HG02571 (cell line): ENCODE data around the gene JTB.
A peak's percentile ranks its signal among the peaks of the same experiment; 100 is the strongest.
"Not testable (repeated sequence)": the region's sequence is repeated elsewhere in the genome, so short reads cannot be mapped to it uniquely, and the experiment has no call there.

Source experiments
- ATAC-seq: cut with Tn5 transposase; IDR thresholded peaks from one replicate; pipeline ENCODE4 v1.9.1; 2021; ENCODE audit warnings: mild to moderate bottlenecking, moderate library complexity; ENCODE audit not compliant: unreplicated experiment

The JTB gene

DNA sequence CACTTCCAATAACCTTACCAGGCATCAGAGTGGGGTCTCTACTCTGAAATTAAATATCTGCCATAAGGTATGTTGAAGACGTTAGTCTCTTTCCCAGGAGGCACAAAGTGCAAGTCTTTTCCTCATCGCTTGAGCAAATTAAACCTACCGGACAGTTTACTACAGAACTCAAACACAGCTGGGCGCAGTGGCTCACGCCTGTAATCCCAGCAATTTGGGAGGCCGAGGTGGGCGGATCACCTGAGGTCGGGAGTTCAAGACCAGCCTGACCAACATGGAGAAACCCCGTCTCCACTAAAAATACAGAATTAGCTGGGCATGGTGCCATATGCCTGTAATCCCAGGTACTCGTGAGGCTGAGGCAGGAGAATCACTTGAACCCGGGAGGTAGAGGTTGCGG is 1.6 kb upstream of the JTB start:
- ATAC-seq: not testable (repeated sequence)

DNA sequence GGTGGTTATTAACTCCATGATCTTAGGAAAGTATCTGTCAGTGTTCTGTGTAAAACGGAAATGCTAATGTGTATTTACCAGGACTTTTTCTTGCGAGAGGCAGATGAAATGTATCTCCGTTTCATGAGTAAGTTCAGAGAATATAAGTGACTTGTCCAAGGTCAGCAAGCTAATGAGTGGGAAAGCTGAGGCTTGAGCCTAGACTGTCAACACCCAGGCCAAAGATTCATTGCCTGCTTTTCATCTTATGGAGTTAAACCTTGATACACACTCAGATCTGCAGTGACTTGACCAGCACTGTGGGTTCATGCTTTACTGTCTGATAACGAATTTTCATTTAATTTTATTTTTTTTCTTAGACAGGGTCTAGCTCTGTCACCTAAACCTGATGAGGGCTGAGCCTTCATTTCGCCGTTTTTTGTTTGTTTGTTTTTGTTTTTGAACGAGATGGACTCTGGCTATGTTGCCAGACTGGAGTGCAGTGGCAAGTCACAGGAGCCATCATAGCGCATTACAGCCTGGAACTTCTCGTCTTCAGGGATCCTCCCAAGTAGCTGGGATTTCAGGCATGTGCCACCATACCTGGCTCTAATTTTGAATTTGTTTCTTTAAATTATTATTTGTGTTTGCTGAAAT is 918 bp upstream of the JTB start:
- no peak for ATAC-seq

DNA sequence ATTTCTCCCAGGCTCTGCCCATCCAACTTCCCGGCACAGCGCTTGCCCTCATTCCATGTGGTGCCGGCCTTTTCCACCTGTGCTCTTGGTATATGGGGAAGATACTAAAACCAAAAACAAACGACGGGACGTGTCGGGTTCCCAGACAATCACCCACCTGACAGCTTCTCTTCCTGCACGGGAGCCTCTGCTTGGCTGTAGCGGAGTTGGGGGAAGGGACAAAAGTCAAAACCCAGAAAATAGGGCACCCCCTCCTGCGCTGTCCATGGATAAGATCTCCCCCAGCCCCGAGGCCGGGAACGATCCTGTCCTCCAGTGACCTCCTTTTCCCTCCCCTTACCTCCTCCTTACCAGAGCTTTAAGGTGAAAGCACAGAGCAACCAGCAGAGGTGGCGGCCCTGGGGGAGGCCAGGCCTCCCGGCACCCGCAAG is 640 bp downstream of the JTB start:
- no peak for ATAC-seq

DNA sequence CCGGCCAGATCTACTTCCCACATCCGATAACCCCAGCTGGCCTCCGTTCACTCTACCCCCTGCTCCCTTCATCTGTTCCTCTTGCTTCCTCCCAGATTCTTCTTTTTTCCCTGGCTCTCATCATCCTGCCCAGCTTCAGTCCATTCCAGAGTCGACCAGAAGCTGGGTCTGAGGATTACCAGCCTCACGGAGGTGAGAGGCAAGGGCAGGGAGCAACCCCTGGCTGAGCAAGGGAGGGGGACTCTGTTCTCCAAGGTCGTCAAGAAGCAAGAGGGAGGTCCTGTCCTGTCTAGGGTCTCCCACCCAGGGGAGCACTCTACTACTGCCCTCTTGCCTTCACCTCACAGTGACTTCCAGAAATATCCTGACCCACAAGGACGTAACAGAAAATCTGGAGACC is 3.9 kb downstream of the JTB start:
- no peak for ATAC-seq

DNA sequence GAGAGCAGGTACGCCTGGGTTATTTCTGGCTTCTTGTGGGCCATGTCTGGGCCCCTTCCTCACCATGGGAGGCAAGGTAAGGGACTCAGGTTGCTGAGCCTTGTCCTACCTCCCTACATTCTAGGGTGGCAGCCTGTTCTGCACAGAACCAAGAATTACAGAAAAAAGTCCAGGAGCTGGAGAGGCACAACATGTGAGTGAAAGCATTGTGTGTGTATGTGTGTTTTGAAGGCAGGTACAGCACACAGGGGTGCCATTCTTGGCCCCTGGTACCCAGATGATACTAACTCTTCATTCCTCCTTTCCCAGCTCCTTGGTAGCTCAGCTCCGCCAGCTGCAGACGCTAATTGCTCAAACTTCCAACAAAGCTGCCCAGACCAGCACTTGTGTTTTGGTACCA is 4.4 kb downstream of the JTB start:
- no peak for ATAC-seq

DNA sequence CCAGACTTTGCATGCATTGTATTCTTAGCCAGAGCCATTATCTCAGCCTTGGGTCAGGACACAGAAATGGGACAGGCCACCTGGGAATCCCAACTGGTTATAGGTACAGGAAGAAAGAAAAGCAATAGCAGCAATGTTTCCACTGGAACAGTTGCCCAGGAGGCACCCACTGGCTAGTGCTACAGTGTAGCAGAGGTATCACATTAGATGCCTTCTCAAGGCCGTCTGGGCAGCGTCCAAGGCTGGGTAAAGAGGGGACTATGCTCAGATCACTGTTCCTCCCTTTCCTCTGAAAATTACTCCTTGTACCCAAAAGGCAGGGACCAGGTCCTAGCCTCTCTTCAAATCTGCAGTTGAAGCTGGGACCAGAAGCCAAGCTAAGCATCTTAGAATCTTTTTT is 7.1 kb downstream of the JTB start:
- ATAC-seq: no peak

DNA sequence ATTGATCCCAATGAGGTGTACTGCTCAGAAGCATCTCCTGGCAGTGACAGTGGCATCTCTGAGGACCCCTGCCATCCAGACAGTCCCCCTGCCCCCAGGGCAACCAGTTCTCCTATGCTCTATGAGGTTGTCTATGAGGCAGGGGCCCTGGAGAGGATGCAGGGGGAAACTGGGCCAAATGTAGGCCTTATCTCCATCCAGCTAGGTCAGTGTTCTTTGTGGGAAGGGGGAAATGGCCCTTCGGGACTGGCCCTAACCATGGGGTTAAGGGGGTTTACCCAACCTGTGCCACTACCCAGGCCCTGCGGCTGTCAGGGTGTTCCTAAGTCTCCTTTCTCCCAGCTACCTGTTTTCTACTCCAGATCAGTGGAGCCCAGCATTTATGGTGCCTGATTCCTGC is 8.5 kb downstream of the JTB start:
- ATAC-seq: no peak

DNA sequence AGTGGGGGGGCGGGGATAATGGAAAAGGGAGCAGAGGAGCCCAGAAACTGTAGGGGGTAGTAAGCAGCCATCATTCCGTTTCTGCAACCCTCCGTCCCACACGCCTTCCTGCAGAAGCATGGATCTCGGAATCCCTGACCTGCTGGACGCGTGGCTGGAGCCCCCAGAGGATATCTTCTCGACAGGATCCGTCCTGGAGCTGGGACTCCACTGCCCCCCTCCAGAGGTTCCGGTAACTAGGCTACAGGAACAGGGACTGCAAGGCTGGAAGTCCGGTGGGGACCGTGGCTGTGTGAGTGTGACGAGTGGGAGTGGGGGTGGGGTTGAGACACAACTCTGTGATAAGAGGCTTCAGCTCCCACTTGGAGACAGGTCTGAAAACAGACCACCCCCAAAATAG is 9.1 kb downstream of the JTB start:
- ATAC-seq: no peak

DNA sequence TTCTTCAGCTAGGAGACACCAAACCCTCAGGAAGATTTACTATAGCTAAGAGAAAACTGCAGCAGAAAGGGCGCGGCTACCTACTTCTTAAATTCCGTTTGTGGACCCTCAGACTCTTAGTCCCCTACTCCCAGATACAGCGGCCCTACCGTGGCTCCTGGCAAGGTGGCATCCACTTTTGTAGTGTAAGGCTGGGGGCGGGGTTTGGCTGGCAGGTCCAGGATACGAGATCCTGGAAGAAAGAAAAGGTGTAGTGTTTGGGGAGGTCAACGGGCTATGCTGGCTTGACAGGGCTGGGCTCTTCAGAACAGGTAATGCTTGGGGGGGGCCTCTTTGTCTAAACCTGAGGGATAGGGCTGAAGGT is 9.5 kb downstream of the JTB start:
- ATAC-seq: no peak

DNA sequence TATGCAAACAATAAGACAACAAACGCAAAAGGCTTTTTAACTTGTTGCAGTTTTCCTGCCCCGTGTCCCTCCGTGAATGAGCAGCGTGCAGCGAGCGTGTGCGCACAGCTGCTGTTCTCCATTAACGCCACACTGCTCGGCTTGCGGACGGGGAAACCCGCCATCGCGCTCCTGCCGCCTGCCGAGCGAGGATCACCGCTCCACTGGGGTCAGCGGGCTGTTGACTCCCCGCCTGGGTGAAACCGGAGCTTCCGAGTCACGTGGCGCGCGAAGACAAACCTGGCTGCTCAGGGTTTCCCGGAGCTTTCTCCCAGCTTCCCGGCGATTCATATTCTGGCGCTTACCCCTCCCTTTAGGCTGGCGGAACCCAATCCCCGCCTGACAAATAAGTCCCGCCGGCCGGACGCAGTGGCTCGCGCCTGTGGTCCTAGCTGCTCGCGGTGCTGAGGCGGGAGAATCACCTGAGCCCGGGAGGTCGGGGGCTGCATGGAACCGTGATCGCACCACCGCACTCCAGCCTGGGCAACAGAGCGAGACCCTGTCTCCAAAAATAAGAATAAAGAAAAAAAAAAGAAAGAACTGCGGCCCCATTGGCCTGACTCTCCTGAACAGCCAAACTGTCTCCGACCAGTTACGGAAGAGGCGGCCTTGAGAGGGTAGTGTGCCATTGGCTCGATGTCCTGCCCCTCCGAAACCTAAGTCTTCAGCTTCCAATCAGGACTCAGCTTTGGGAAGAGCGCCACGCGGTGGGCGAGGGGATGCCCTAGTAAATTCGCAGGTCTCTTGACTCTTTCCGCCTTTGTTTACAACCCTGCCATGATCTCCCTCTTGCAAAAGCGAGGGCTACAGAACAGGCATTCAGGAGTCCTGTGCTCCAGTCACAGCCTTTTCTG is 10.1 kb downstream of the JTB start, which contains the start of gene CREB3L4:
TSS of gene CREB3L4 (plus strand) at position 796 of the 893 bp plus-strand sequence. CDS start 624 bp downstream, outside the sequence.
- peak; percentile 73 for ATAC-seq

DNA sequence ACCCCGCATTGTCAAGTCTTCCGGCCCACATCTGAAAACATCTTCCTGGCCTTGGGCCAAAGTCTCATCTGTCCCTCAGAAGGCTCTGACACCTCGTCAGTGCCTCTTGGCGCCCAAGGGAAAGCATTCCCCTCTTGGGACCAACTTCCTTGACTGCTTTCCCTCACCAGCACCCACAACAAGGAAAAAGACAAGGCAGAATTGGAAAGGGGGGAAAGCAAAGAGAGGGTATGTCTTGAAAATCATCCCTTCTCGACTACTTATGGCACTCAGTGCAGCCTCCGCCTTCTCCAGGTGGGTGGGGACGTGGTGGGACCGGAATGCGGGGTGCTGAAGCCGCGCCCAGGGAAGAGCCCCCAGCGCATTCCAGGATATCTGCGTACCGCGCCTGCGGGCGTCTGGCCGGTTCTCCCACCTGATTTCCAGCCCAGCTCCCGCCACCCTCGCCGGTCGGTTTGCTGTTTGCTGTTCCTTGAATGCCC is 13.6 kb downstream of the JTB start:
- no peak for ATAC-seq

DNA sequence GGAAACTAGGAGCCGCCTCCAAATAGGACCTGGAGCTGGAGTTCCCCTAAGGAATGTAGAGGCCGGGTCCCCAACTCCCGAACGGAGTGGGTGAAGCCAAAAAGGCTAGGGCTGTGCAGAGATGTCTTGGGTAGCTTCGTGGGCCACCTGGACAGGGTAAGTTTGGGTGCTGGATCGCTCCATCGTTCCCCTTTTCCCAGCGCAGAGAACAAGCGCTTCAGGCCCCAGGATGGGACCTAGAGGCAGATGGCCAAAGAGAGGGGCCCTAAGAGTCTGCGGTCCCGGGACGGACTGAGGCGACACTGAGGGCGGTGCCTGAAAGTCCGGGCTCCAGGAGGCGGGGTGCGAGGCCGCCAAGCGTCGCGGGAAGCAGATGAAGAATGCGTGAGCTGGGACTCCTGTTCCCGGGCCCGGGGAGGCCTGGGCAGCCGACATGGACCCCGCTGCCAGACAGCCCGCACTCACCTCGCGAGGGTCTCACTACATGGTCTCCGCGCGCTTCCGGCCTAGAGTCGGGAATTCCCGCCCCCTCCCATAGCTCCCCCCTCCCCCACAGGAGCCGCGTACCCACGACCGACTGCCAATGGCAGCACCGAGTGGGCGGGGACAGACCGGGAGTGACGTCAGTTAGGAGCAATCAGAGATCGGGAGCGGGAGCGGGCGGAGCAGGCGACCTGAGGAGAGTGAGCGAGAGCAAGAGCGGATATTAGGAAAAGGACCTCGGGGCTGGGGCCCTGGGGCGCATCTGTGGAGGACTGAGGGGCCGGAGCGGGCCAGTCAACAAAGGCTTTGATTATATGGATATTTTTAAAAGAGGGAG is 14.2 kb downstream of the JTB start, which contains the start of gene SLC39A1:
TSS of gene SLC39A1 (minus strand) at position 508 of the 820 bp plus-strand sequence. CDS start 822 bp downstream, outside the sequence.
- ATAC-seq: peak; percentile 49

DNA sequence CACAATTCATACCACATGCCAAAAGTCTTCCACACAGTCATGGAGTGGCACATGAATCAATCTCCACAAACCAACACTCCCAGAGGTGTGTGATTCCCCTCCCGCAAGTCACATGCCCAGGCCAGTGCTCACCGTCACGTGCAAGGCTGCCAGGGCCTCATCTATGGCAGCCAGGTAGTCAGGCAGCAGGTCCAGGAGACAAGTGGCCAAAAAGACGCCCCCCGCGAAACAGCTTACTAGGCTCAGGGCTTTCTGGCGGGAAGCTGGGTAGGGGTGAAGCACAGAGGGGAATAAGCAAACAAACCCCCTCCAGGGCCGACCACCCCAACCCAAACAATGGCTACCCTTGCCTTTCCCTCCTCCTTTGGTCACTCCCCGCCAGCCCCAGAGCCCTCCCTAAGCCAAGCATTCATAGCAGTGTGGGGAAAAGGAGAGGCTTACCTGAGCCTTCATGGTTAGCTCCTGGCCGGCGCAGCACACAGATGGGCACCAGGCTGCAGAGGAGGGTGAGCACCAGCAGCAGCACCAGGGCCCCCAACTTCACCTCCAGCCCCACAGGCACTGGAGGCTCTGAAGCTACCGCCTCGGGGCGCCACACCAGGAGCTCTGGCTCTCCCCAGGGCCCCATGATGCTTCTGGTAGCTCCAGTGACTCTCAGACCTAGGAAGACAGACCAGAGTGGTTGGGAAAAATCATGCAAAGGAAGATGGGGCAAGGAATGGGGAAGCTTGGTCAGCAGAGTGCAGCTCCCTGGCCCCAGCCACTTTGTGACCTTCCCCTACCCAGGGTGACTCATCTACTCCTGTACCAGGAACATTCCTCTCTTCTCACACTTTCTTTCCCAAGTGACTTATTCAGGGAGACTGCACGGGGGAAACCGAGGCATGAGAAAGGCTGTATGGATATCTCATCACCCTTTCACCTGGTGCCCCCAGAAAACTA is 15.1 kb downstream of the JTB start:
- ATAC-seq: no peak

DNA sequence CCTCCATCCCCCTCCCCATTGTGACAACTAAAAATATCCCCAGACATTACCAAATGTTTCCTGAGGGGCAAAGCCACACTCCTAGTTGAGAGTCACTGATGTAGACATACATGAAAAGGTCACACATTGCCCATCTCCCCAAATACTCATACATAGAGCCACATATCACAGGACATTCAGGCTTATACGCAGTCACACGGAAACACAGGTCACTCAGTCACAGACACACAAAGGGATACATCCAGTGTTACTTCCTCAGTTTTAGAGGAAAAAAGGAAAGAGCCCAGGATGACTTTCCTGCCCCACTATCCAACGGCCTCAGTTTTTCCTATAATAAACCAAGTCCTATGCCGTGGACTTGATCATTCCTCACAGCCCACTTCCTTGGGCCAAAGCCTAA is 16.1 kb downstream of the JTB start:
- ATAC-seq: no peak

DNA sequence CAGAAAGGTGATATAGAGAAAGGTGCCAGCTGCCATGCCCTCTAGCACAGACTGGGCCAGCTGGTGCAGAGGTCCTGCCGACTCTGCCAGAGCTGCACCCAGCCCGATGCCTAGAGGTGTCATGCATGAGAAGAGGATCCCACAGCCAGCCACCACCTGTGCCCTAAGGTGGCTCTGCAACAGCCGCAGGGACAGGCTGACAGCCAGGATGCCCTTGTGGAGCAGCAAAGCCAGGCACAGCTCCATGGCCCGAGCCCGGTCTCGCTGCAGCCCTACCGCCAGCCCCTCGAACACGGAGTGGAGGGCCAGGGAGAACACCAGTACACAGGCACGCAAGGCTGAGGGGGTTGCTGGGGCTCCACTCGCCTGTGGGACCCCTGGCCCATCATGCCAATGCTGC is 17.3 kb downstream of the JTB start:
- no peak for ATAC-seq

DNA sequence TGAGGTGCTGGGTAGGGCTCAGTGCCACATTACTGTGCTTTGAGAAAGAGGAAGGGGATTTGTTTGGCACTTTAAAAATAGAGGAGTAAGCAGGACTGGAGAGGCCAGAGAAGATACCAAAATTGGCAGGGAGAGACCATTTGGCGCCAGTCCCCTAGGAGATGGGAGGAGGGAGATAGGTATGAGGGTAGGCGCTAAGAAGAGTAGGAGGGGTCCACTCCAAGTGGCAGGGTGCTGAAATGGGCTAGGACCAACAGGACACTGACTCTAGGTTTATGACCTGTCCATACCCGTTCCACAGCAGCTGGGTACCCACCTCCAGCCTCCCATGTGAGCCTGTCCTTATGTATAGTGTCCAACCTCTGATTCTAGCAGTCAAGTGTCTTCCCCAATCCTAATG is 18.0 kb downstream of the JTB start:
- ATAC-seq: no peak

DNA sequence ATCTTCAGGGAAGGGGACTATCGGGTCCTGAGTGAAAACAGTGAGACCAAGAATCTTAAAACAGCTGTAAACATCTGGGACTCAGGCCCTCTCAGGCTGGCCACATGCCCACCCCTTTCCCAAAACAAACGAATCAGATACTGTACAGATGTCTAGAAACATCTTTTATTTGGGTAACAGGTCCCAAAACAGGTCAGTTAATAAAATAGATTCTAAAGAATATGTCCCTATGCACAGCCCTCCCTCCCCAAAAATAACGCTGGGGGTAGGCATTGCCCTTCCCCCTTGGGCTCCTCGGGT is 18.6 kb downstream of the JTB start:
- ATAC-seq: no peak

DNA sequence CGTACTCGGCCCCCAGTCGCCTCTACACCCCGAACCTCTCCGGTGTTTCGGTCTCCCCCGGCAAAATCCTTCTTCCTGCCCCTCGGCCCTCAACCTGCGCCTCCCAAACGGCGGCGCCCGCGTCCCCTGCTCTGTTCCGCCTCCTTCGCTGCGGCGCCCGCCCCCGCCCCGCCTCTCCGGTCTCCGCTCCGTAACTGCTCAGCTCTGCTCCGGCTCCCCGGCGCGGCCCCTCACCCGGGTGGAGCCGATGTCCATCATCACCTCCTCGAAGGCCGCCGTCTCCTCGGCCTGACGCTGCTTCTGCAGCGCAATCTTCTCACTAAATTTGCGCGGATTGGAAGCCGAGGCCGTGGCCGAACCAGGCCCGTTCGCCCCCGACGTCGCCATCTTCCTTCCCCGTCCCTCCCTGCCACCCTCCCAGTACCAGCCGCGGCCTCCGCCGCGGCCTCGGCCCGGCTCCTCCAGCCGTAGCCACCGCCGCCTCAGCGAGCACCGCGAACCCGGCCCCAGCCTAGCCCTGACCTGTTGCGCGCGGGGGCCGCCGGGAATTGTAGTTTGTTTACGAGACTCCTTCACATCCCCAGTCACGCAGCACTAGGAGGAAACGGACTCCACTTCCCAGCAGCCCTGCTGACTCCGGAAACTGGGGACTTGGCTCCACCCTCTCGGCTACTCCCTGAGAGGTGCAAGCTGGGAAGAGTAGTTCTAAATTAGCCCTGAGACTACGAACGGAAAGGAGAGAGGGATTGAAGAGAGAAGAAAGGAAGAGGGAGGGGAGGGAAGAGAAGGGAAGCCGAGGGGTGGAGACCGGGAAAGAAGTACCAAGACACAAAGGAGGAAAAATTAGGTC is 19.1 kb downstream of the JTB start, which contains the start of gene CRTC2:
TSS of gene CRTC2 (minus strand) at position 502 of the 850 bp plus-strand sequence. CDS start at position 387, 115 bp downstream.
- ATAC-seq: peak; percentile 67

DNA sequence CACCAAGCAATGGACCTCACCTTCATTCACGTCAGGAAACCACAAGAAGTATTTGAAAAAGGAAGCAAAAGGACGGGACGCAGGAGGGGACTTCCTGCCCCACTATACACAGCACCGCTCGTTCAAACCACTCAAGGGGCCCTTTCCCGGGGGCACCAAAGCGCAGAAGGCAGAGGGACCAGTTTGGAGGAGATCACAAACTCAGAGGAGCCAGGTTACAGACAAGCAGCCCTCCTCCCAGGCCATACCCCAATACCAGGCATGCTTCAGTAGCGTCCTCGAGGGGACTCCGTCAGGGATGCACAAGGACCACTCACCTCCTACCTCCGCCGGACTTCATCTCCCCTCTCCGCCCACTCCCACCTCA is 19.7 kb downstream of the JTB start:
- peak; percentile 8 for ATAC-seq
